Myocyte (in vitro differentiated cells): ENCODE measurements around the gene ABLIM1. TPM values are rescaled to one million over a fixed set of nuclear protein-coding genes. Genes with fewer than 3 reads are reported as not detected.

Experiments
- DNase-seq: peaks from one replicate; pipeline ENCODE4 v3.0.0-alpha.2; 2012; ENCODE audit warnings: low read depth
- total RNA-seq: library from RNA; depleted of rRNA; stranded (reverse); fragments of >200 nt; gene quantifications from 2 replicates; pipeline ENCODE4 v1.2.3, GENCODE V29; 2014

The ABLIM1 gene
- total RNA-seq, 1 donor from 2014 or later = 21.2 TPM

DNA sequence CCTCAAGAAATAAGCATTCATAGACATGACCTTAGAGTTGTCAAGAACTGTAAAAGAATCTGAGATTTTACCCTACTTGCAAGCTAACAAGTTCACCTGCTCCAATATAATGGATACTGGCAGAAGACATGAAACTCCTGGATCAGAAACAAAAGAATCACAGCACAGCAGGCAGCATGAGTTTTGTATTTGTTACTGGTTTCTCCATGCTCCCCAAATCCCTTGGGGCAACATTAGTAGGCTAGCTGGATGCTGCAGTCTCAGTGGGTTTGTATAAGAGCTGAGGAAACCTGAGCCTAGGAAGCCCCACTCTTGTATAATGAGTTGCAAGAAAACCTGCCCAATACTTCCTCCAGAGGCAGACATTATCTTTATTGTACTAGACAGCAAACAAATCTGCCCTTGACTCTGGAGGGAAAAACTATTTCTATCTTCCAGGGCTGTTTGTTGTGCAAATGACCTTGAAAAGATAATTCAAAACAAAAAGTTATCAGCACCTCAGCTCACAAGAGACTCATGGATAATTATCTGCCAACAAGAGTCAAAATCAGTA lies 64.8 kb downstream of the ABLIM1 start:
- no peak for DNase-seq

DNA sequence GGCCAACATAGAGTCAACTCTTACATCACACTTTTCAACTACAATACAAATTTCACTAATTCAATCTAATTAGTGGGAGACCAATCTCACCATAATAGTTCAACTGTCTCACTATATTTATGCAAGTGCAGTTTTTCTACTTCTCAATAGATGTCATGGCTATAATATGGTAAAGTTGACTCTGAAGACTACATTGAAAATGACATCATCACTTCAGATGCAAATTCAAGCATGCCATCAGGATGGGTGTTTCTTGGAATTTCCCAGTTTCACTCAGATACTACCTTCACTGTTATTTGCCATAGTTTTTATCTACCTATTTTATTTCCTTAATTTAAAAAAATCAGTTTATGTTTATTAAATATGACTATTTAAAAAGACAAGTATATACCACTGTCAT lies 67.1 kb downstream of the ABLIM1 start:
- DNase-seq = no peak

DNA sequence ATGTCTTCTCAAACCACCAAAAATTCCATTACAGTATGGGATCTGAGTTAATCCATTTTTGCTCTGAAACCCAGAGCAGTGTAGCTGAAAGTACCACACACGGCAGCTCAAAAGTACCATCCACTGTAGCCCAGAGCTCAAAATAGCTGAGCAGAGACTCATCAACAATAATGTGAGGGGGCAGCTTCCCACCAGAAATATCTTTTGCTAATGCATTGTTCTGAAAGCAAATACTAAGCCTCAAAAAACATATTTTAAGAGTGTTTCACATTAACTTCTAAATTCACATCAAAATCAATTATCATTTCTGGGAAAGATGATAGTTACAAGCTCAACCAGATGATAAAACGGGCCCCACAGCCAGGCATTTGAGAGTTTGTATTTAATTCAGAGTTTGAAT lies 73.7 kb downstream of the ABLIM1 start:
- peak; percentile 14 for DNase-seq

DNA sequence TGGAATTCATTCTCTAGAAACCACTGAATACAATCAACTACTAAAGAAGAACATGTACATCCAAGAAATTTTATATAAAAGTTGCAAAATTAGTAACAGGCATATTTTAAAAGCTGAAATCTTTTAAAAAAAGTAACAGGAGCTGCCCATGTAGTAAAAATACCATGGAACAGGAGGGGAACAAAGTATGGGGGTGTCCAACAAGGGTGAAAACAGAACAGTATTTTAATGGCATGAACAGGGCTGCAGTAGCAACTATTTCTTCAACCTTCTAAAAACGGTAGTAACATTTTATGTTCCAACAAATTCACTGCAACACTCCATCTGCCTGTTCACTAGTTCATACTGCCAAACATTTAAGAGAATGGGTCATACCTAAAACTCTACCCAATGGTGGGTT lies 77.0 kb downstream of the ABLIM1 start:
- DNase-seq = no peak

DNA sequence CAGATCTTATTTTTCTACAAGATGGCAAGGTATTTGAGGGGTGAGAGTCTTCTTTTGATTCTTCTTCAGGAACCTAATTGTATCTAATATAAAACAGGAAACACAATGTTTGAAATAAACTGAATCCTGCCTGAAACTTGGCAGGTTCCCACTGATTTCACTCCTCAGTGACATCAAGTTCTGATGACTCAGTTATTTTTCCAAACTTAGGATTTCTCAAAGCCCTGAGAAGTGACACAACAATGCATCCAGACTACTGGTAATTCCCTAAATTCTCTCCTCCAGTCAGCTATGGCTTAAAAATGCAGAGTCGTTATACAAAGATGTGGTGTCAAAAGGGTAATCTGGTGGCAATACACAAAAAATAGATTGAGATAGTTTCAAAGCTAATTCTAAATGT lies 80.9 kb downstream of the ABLIM1 start:
- peak; percentile 55 for DNase-seq

DNA sequence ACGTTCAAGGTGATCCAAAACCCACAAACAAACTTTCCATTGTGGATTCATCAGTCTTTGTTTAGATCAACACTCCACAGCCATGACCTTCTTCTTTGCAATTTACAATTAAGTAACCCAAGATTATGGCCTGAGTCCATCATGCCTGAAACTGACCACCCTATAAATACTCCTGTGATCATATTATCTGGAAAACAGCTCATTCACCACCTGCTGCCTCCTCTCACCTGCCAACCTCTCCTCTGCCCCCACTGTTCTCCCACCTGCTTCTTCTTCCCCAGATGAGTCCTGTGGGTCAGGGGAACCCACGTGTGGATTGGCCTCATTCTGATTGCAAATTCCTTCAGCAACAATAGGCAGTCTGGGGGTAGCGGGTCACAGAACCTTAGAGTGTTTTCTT lies 81.4 kb downstream of the ABLIM1 start:
- peak; percentile 63 for DNase-seq

DNA sequence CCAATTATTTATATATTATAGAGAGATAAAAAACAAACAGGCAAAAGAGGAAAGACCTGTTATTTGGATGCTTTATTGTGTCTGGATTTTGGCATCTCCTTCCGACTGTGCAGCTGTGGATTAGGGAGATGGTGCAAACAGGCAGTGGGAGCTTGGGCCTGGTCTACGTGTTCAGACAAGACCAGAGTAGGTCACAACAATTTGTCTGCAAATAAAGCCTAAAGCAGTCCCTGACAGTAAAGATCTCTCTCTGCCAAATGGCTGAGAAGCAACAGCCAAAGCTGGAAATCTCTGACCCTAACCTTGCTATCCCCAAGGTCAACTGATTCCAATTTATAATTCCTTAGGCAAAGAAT lies 82.0 kb downstream of the ABLIM1 start:
- peak; percentile 13 for DNase-seq

DNA sequence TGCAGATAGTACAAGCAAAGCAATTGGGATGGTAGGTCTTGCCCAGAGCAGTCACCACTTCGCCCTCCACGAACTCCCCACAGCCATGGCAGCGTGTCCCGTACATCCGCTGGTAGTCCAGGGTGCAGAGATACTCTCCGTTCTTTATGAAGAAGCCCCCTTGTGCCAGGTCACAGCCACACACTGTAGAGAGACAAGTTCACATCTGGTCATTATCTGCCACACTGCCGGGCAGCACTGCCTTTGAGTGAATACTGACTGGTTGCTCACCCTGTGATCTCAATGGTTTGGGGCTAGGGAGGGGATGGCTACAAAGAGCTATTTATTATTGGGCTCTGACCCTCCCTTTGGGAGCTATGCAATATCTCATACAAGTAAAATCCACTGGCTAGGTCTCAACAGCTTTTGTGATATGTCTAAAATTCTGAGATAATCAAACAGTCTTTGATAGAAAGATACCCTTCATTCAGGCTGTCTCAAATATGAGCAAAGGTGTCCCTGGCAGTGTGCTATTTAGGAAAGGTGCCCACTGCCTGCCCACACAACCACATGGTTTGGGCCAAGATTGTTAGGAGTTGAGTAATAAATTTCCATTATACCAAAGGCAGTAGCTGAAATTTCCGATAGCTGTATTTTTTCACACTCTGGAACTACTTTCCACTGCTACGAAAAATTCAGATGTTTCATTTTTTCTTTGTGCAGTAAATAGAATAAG lies 82.5 kb downstream of the ABLIM1 start:
- peak; percentile 38 for DNase-seq

DNA sequence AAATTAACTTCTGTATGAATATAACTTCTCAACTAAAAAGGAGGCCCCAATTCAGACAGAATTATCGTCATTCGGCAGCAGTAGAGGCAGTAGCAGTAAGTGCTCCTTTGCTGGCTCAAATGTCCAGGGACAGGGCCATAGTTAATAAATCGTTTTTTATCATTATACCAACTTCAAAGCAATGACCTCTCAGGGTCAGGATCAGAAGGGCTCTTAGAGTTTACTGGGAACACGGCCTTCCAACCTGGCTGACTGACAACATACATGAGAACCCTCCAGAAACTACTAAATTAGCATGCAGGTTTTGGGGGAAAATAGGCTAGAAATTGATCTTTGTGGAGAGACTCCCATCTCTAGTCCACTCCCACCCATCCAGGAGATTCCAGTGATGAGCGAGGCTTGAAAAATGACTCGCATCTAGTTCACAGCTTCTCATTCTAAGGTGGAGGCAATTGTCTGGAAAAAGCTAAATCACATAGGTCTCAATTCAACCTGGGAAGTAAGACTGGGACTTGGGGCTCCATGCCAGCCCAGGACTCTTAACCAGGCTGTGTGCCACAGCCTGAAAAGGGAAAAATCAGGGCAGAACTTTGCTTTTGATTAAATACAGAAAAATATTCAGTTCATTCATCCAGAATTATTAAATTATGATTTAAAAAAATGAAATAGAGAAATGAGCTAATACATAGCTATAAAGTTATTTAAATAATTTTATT lies 84.6 kb downstream of the ABLIM1 start:
- no peak for DNase-seq

DNA sequence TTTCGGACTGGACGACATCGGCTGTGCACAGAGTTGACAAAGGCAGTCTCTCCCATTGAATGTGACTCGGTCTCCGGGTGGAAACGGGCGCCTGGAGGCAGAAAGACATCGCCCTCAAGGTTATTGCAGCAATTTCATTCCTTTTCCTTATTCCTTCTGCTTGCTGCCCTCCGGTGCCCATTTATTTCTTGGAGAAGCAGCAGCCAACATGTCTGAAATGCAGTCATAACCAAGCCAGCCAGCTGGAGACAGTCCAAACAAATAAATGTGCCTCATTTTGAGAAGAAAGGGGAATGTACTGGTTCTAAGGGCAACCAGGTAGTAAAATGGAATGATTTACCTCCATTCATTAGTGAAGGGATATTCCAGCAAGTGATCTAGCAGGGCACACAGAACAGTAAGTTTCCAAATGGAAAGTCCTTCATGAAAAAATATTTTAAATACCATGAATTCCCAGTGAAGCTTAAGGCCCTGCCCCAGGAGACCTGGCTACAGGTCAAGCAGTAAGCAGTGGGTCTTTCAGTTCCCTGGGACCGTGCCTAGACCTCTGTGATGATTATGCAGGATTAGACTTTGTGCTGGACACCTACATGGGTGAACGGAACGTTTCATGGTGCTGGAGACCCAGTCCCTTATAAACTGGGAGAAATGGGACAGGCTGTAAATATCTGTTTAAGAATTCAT lies 86.6 kb downstream of the ABLIM1 start:
- DNase-seq = no peak

DNA sequence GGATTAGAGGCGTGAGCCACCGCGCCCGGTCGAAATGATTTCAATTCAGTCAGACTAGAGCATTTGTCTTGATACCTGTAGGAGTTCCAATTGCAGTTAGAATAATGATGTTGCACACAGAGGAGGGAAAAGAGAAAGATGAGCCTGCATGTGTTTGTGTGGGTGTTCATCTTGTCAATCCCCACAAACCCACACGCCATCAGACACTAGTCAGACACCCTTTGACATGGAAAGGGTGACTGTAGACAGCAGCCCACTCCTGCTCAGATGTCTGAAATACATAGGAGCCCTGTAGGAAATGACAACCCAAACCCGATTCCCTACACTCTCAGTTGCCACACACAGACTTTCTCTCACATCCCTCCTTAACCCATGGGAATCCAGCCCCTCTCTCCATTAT lies 92.0 kb downstream of the ABLIM1 start:
- DNase-seq = no peak

DNA sequence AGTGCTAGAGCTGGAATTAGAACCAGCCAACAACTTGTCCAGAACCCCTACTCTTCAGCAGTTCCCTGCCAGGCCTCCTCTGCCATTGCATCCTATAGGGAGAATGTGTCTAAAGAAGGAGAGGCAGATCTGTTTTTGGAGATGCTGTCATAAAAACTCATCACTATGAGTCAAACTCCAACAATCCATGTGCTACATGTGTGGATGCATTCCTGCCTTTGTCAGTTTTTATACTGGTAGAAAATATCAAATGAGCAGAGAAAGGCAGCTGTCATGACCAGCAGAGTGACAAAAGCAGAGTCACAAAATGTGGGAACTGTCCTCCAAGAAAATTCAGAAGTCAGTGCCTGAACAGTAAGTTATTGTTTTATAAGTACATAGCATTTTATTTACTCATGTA lies 93.0 kb downstream of the ABLIM1 start:
- DNase-seq = peak; percentile 51

DNA sequence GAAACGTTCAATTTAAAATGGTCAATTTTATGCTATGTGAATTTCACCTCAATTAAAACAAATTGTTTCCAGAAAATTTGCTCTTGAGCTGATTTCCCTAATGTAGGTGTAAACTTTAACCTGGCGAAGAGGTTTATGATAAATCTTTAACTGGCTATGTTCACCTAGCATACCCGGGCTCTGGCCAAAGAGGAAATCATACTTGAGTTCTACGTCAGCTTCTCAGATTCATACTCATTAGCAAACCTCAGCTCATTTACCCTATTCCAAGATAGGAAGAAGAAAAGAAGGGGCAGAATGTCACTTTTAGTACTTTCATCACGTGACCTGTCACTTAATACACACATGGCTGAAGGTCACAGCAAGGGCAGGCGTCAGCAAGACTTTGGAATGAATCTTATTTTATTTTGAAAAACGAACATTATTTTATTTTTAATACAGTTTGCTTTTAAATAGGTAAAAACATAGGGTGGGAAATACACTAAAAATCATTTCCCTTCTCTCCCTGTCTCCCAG lies 97.0 kb downstream of the ABLIM1 start:
- no peak for DNase-seq

DNA sequence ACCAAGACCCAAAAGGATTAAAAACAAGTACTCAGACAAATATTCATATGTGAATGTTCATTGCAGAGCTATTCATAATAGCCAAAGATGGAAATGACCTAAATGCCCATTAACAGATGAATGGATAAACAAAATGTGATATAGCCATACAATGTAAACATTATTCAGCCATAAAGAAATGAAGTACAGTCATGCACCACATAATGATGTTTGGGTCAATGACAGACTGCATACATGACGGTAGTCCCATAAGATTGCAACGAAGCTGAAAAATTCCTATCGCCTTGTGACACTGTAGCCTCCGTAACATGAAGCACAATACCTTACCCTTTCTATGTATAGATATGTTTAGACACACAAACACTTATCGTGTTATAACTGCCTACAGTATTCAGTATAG lies 97.9 kb downstream of the ABLIM1 start:
- no peak for DNase-seq

DNA sequence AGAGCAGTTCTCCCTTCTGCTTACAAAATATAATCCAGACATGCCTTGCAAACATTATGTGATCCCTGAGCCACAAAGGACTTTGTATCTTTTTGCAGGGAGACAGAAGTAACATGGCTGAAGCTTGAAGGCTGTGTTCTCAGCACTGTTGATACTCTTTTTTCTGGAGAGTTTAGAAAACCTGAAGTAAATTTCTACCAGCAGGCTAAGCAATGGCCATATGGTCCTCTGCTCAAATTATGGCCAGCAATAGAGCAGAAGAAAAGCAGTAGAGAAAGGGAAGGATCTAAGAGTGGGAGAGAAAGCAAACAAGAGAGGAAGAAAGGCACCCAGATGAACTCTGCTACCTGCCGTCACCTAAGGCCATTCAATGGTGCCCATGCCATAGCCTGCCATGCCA lies 98.4 kb downstream of the ABLIM1 start:
- DNase-seq = no peak

DNA sequence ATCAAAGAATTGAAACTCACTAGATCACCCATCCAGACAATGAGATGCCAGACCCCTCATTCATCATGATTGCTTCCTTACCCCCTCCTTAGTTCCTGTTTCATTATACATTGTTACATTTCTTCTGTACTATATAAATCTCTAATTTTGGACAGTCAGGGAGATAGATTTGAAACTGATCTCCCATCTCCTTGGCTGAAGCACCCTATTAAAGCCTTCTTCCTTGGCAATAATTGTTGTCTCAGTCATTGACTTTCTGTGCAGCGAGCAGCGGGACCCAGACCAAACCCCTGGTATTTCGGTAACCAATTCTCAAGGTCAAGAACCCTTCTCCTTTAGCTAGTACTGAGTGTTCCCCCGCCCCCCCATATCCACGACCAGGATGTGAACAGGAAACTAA lies 100.2 kb downstream of the ABLIM1 start:
- no peak for DNase-seq

DNA sequence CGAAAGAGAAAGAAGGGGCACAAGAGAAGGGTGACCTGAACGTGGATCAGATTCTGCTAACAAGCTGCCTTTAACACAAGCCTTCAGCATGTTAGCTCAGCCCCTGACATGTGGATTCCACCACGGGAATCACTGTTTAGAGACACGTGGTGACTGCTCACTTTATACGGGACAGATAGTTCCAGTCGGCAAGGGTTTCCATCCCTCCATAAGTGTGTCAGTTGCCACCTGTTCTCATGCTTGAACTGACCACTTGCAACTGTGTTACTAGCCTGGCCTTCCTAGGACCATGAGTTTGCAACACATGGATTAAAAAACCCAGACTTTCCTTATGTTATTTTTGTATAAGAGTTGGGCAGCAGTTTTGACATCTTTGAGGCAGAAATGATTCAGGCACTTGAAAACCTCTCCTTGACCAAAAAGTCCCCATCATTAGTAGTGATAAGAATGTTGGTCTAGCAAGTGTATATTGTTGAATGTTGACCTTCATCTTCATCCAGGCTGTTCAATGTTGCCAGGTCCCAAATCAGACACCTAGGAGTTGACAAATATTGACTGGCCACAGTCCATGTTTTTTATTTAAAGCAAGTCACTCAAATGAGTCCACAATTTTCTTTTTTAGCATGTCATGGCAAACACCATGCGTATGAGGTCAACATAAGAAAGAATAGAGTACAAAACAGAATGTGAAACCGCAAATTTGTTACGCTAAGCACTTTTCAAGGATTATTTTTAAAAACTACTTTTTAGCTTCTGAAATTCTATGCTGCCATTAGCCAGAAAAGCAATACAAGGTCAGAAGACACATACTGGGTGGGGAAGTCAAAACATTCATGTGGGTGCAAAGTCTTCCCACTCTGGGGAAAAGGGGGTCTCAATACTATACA lies 101.6 kb downstream of the ABLIM1 start:
- peak; percentile 36 for DNase-seq

DNA sequence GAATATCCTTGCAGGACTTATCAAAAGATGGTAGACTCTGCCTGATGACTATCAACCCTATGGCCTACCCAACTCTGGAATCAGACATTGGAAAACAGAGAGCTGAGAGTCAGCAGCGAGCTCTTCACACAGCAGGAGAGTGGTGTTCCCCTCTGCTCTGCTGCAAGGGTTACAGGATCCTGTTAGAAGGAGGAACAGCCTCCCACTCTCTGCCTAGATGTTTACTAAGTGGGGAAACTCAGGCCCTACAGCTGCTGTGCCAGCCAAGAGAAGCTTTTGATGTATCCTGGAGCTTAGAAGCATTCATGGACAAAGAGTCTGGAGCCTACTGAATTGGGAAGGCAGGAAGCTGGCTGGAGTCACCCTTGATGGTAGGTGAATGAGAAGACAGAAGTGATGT lies 104.6 kb downstream of the ABLIM1 start:
- DNase-seq = no peak

DNA sequence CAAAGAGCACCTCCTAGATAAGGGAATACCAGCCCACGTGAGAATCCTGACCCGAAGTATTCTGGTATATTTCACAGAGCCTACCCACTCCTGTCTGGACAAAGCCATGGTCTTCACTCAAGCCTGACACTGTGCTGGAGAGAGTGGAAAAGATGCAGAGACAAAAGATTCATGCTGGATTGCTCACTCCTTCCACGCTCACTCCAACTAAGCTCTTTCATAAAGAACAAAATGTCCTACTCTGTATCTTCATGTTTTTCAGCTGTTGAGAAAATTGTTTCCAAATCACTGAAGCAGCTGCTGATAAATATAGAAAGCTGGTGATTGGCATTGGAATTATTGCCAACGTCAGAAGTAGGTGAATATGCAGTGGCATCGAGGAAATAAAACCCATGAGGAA lies 106.0 kb downstream of the ABLIM1 start:
- DNase-seq = peak; percentile 39

DNA sequence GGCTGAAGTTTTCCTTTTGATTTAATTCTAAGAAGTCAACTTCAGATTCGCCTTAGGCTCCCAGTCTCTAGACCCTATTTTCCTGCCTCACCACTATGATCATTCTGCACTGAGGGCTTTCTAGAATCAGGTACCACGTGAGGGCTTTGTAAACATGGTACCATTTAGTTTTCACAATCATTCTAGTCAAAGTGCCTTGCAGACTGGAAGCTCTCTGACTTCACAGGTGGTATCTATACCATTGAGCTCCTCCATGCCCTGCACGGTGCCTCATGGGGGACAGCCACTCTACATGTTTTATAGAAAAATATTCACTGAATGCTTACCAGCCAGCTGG lies 106.5 kb downstream of the ABLIM1 start:
- no peak for DNase-seq
